IMR-90 (cell line): Measurements from ENCODE around the gene ZNF124. TPM values are rescaled to one million over a fixed set of nuclear protein-coding genes. Genes with fewer than 3 reads are reported as not detected.

Experiments used
- ATAC-seq: fragments of 200-7000 bp; cut with Tn5 transposase; 2 replicates; pipeline ENCODE4 v1.9.1; 2020; ENCODE audit warnings: low read depth, mild to moderate bottlenecking, moderate library complexity
- BruUV-seq: library from RNA; stranded (reverse); fragments of 400-500 nt; replicated peaks from 2 replicates; lab custom pipeline; 2021; lab: Mats Ljungman, UMichigan
- CTCF ChIA-PET: fragments of 300-600 bp; formaldehyde crosslinking; extraction: SDS; loops from one replicate; lab custom pipeline; 2021; ENCODE audit warnings: antibody characterized with exemption; lab: Yijun Ruan, JAX
- POLR2A ChIA-PET: fragments of 300-600 bp; sonication (Branson Sonifier 250); formaldehyde crosslinking; loops from one replicate; lab custom pipeline; 2022; ENCODE audit warnings: antibody characterized with exemption; ENCODE audit not compliant: unreplicated experiment; lab: Charles Lee
- DNase-seq: peaks from one replicate; pipeline ENCODE4 v3.0.0; 2013
- H2AFZ ChIP-seq: replicated peaks from 2 replicates; pipeline ENCODE3; 2013; ENCODE audit warnings: low read length, mild to moderate bottlenecking; ENCODE audit not compliant: poor library complexity
- H2AK5ac ChIP-seq: 2 replicates; pipeline ENCODE4 v1.6.1; 2013; ENCODE audit warnings: low read depth, low read length, inconsistent platforms
- H2AK9ac ChIP-seq: replicated peaks from 2 replicates; pipeline ENCODE3; 2013; ENCODE audit warnings: mild to moderate bottlenecking, low read depth, low read length, moderate library complexity; ENCODE audit not compliant: poor library complexity
- H2BK120ac ChIP-seq: 2 replicates; pipeline ENCODE4 v1.6.1; 2013; ENCODE audit warnings: low read depth, low read length, inconsistent platforms
- H2BK15ac ChIP-seq: 3 replicates; pipeline ENCODE4 v1.6.1; 2013; ENCODE audit warnings: low read depth, low read length, inconsistent platforms
- H2BK20ac ChIP-seq: 2 replicates; pipeline ENCODE4 v1.6.1; 2013; ENCODE audit warnings: low read depth, mild to moderate bottlenecking, inconsistent platforms, low read length, moderate library complexity
- H2BK5ac ChIP-seq: 2 replicates; pipeline ENCODE4 v1.6.1; 2013; ENCODE audit warnings: mild to moderate bottlenecking, low read depth, low read length, inconsistent platforms; ENCODE audit not compliant: poor library complexity, severe bottlenecking
- H3K14ac ChIP-seq: replicated peaks from 2 replicates; pipeline ENCODE4 v1.6.1; 2013; ENCODE audit warnings: low read depth, low read length, inconsistent platforms
- H3K18ac ChIP-seq: 2 replicates; pipeline ENCODE4 v1.6.1; 2013; ENCODE audit warnings: low read depth, low read length, control low read depth
- H3K23ac ChIP-seq: 2 replicates; pipeline ENCODE4 v1.6.1; 2013; ENCODE audit warnings: low read depth, low read length, inconsistent platforms
- H3K27ac ChIP-seq: 2 replicates; pipeline ENCODE4 v1.5.1; 2013; ENCODE audit warnings: mild to moderate bottlenecking, control low read depth, low read length; ENCODE audit not compliant: insufficient read depth
- H3K27me3 ChIP-seq: 2 replicates; pipeline ENCODE4 v1.6.1; 2013; ENCODE audit warnings: low read length; ENCODE audit not compliant: control insufficient read depth, insufficient read depth
- H3K36me3 ChIP-seq: 2 replicates; pipeline ENCODE4 v1.6.1; 2013; ENCODE audit warnings: low read length, mixed read lengths; ENCODE audit not compliant: control insufficient read depth, insufficient read depth
- H3K4ac ChIP-seq: 2 replicates; pipeline ENCODE4 v1.6.1; 2013; ENCODE audit warnings: low read depth, low read length, inconsistent platforms
- H3K4me1 ChIP-seq: 2 replicates; pipeline ENCODE4 v1.6.1; 2013; ENCODE audit warnings: low read length, mixed read lengths; ENCODE audit not compliant: control insufficient read depth, insufficient read depth
- H3K4me2 ChIP-seq: 2 replicates; pipeline ENCODE4 v1.6.1; 2013; ENCODE audit warnings: low read depth, mild to moderate bottlenecking, control low read depth, low read length, moderate library complexity
- H3K4me3 ChIP-seq: 2 replicates; pipeline ENCODE4 v1.5.1; 2013; ENCODE audit warnings: low read depth, mild to moderate bottlenecking, control low read depth, low read length, moderate library complexity; ENCODE audit not compliant: insufficient read depth
- H3K56ac ChIP-seq: 2 replicates; pipeline ENCODE4 v1.6.1; 2013; ENCODE audit warnings: low read length, inconsistent platforms; ENCODE audit not compliant: insufficient read depth; ENCODE audit errors: extremely low read depth
- H3K79me1 ChIP-seq, 2 experiments: 2 replicates each; pipeline ENCODE4 v1.6.1; 2013; ENCODE audit warnings: low read length in 2 of 2, inconsistent platforms in 1 of 2, low read depth in 1 of 2
- H3K9ac ChIP-seq: 2 replicates; pipeline ENCODE4 v1.6.1; 2013; ENCODE audit warnings: low read depth, low read length, control low read depth
- H3K9me1 ChIP-seq: 2 replicates; pipeline ENCODE4 v1.6.1; 2013; ENCODE audit warnings: low read length, inconsistent platforms; ENCODE audit not compliant: insufficient read depth
- H3K9me3 ChIP-seq: 2 replicates; pipeline ENCODE4 v1.6.1; 2013; ENCODE audit warnings: low read length; ENCODE audit not compliant: control insufficient read depth, insufficient read depth
- H4K20me1 ChIP-seq: 2 replicates; pipeline ENCODE4 v1.6.1; 2013; ENCODE audit warnings: low read length, inconsistent platforms; ENCODE audit not compliant: insufficient read depth
- H4K5ac ChIP-seq: 2 replicates; pipeline ENCODE4 v1.6.1; 2013; ENCODE audit warnings: mild to moderate bottlenecking, low read depth, low read length, control low read depth
- H4K8ac ChIP-seq, 2 experiments: 2 replicates each; pipeline ENCODE4 v1.6.1; 2013; ENCODE audit warnings: low read depth in 2 of 2, low read length in 2 of 2, control low read depth in 1 of 2, inconsistent platforms in 1 of 2
- H4K91ac ChIP-seq: 2 replicates; pipeline ENCODE4 v1.6.1; 2013; ENCODE audit warnings: low read depth, low read length, inconsistent platforms; ENCODE audit not compliant: insufficient read depth
- BHLHE40 ChIP-seq: fragments of 150-350 bp; IDR thresholded peaks from 2 replicates; pipeline ENCODE4 v1.6.1; 2016; ENCODE audit warnings: mild to moderate bottlenecking, low read depth, low read length
- CHD1 ChIP-seq: IDR thresholded peaks from 2 replicates; pipeline ENCODE4 v1.6.1; 2012; ENCODE audit warnings: low read depth, low read length, improper control_type of control experiment
- CTCF ChIP-seq: conservative IDR thresholded peaks from 2 replicates; pipeline ENCODE4 v1.5.1; 2012; ENCODE audit warnings: mild to moderate bottlenecking, low read depth, low read length, improper control_type of control experiment
- ELK1 ChIP-seq: fragments of 150-350 bp; IDR thresholded peaks from 2 replicates; pipeline ENCODE4 v1.6.1; 2016; ENCODE audit warnings: low read depth, mild to moderate bottlenecking, low read length, moderate library complexity, borderline replicate concordance
- MAFK ChIP-seq: IDR thresholded peaks from 2 replicates; pipeline ENCODE4 v1.6.1; 2012; ENCODE audit warnings: low read depth, low read length, improper control_type of control experiment
- MAZ ChIP-seq: IDR thresholded peaks from 2 replicates; pipeline ENCODE4 v1.6.1; 2012; ENCODE audit warnings: low read depth, mild to moderate bottlenecking, low read length, improper control_type of control experiment, moderate library complexity, borderline replicate concordance
- MXI1 ChIP-seq: IDR thresholded peaks from 2 replicates; pipeline ENCODE4 v1.6.1; 2012; ENCODE audit warnings: low read depth, mild to moderate bottlenecking, low read length, moderate library complexity, borderline replicate concordance
- NFE2L2 ChIP-seq: fragments of 150-350 bp; IDR thresholded peaks from 2 replicates; pipeline ENCODE4 v1.6.1; 2016; ENCODE audit warnings: low read depth, mild to moderate bottlenecking, low read length
- RAD21 ChIP-seq: IDR thresholded peaks from 2 replicates; pipeline ENCODE4 v1.6.1; 2012; ENCODE audit warnings: low read length, improper control_type of control experiment
- RCOR1 ChIP-seq: IDR thresholded peaks from 2 replicates; pipeline ENCODE4 v1.6.1; 2012; ENCODE audit warnings: mild to moderate bottlenecking, low read length, improper control_type of control experiment; ENCODE audit not compliant: insufficient replicate concordance
- RFX5 ChIP-seq: IDR thresholded peaks from 2 replicates; pipeline ENCODE4 v1.8.0; 2012; ENCODE audit warnings: low read depth, mild to moderate bottlenecking, low read length, moderate library complexity
- WGBS, 2 experiments: methylation state at CpG; one replicate each; pipeline versions ENCODE4 v1.1.5 to v1.1.7; 2013; ENCODE audit warnings: missing lambda C conversion rate in 2 of 2; ENCODE audit not compliant: insufficient read length in 1 of 2; ENCODE audit errors: extremely low coverage in 2 of 2; 5-methylcytosine and 5-hydroxymethylcytosine counted together
- dilution Hi-C: fragments of 300-500 bp; cut with HindIII; formaldehyde crosslinking; loops from one replicate; pipeline ENCODE4 v1.14.3; 2018; ENCODE audit warnings: low sequenced_read_pairs; ENCODE audit not compliant: unreplicated experiment
- in situ Hi-C: fragments of 300-500 bp; cut with MboI; formaldehyde crosslinking; loops from 3 replicates; pipeline ENCODE4 v1.14.3; 2019; ENCODE audit warnings: low sequenced_read_pairs, inconsistent platforms, mixed read lengths
- intact Hi-C: fragments of 100-400 bp; cut with micrococcal nuclease; formaldehyde crosslinking; loops from 2 replicates; pipeline ENCODE4 v1.10.0; 2022
- polyA plus RNA-seq, 3 experiments: library from polyadenylated mRNA; depleted of rRNA; stranded (reverse); fragments of >200 nt; gene quantifications; 2 replicates each; pipeline ENCODE4 v1.2.3, GENCODE V29; 2012; ENCODE audit warnings: low replicate concordance in 1 of 3
- total RNA-seq: library from RNA; depleted of rRNA; stranded (reverse); fragments of >200 nt; gene quantifications from 2 replicates; pipeline ENCODE4 v1.2.3, GENCODE V29; 2012
- TF ChIP-seq, protein P1 (sequence below): fragments of 150-350 bp; IDR thresholded peaks from 2 replicates; pipeline ENCODE4 v1.6.1; 2017; ENCODE audit warnings: mild to moderate bottlenecking, antibody characterized with exemption, low read length, low read depth

The ZNF124 gene
- total and polyA plus RNA-seq, 2 of the 4 experiments (the other 2 are of a cell fraction): 3.2 to 89.3 TPM

DNA sequence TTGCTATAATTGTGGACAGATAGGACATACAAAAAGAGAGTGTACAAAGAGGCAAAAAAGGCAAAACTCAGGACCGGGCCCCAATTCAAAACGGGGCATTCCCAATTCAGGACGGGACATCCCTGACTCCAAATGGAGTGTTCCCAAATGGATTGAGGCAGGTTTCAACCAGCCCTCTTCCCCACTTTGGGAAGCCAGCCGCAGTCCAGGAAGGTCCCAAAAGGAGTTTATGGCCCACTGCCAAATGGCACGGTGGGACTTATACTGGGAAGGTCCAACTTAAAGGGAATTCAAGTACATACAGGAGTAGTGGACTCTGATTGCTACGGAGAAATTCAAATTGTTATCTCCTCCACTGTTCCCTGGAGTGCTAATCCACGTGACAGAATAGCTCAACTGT, 64.1 kb downstream of the ZNF124 start:
- Histone ChIP-seq H3K4me3 (no peak overlapping the region), H3K18ac (no peak overlapping the region), H2AFZ (no peak overlapping the region), H3K9me1 (no peaks in the 10 kb centered on the region; the same call in 1 of the 2 replicates), H3K4me2 (no peak overlapping the region), H2BK5ac (no peak overlapping the region), H3K27ac (no peak overlapping the region), H2BK20ac (no peak overlapping the region), H4K5ac (no peak overlapping the region), H4K20me1 (no peaks in the 10 kb centered on the region; the same call in 1 of the 2 replicates), H4K91ac (no peak overlapping the region), H3K56ac (no peak overlapping the region), H3K9me3 (no peaks in the 10 kb centered on the region), H3K36me3 (no peaks in the 10 kb centered on the region), H3K4ac (no peak overlapping the region), H2AK9ac (no peak overlapping the region), H3K4me1 (no peaks in the 10 kb centered on the region; the same call in 1 of the 2 replicates), H2BK120ac (no peak overlapping the region), H3K23ac (no peak overlapping the region), H4K8ac (no peak overlapping the region), H2BK15ac (no peak overlapping the region), H3K9ac (no peak overlapping the region), H2AK5ac (no peak overlapping the region), H3K14ac (no peak overlapping the region), H3K27me3 (no peaks in the 10 kb centered on the region), H3K79me1 (peaks cover 0 to 14% of the 10 kb centered on the region in 2 experiments; a peak in 2 of 4 replicates)
- dilution Hi-C loops: no loop called here
- CTCF ChIA-PET: no interaction called here
- in situ Hi-C loops: no loop called here
- WGBS, 2 experiments: no CpG with 5 or more reads among the region's 7 CpGs
- intact Hi-C loops: loop anchor here (10.0 kb wide), 1 partner anchor 187 kb away; no protein-coding TSS in a partner anchor
- POLR2A ChIA-PET: no interaction called here
- no peak for DNase-seq
- no TSS peak for BruUV-seq
- no peak for ATAC-seq
- TF ChIP-seq CTCF (no peak), MAFK (no peak), NFE2L2 (no peak), MXI1 (no peak), RCOR1 (no peak), MAZ (no peak), RAD21 (no peak), RFX5 (no peak), BHLHE40 (no peak), CHD1 (no peak), ELK1 (no peak)
- TF ChIP-seq, protein P1, sequence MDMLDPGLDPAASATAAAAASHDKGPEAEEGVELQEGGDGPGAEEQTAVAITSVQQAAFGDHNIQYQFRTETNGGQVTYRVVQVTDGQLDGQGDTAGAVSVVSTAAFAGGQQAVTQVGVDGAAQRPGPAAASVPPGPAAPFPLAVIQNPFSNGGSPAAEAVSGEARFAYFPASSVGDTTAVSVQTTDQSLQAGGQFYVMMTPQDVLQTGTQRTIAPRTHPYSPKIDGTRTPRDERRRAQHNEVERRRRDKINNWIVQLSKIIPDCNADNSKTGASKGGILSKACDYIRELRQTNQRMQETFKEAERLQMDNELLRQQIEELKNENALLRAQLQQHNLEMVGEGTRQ: no peak
